SK-N-SH (cell line): Measurements from ENCODE around the gene PTPRG. TPM values are rescaled to one million over a fixed set of nuclear protein-coding genes. Genes with fewer than 3 reads are reported as not detected.

Source experiments
- CTCF ChIA-PET: fragments of 300-600, 350-600 bp; formaldehyde crosslinking; extraction: SDS; loops from one replicate; lab custom pipeline; 2021; lab: Yijun Ruan, JAX
- POLR2A ChIA-PET: fragments of 350-600 bp; sonication (Branson Sonifier 250); formaldehyde crosslinking; extraction: SDS; loops from one replicate; lab custom pipeline; 2020; ENCODE audit warnings: antibody characterized with exemption, inconsistent platforms; lab: Yijun Ruan, JAX
- DNase-seq: peaks from one replicate; pipeline ENCODE4 v3.0.0; 2012
- H2AFZ ChIP-seq: fragments of 200-600 bp; sonication (generic); 2 replicates; pipeline ENCODE4 v1.8.1; 2016; ENCODE audit warnings: antibody characterized with exemption, mild to moderate bottlenecking, low read depth
- H3F3A ChIP-seq: fragments of 200-600 bp; sonication (generic); replicated peaks from 2 replicates; pipeline ENCODE3; 2016; ENCODE audit warnings: antibody characterized with exemption, mild to moderate bottlenecking; ENCODE audit not compliant: insufficient read depth
- H3K27ac ChIP-seq, 2 experiments: fragments of 200-500 bp in 1 of 2; fragments of 200-600 bp in 1 of 2; sonication (Bioruptor generic) in 1 of 2; sonication (generic), shearing (Covaris generic) in 1 of 2; 2 replicates each; pipeline versions ENCODE4 v1.5.1 to v1.6.1; 2014 to 2016; ENCODE audit warnings: low read depth in 2 of 2, inconsistent platforms in 1 of 2, low read length in 1 of 2, mild to moderate bottlenecking in 1 of 2, mixed read lengths in 1 of 2
- H3K27me3 ChIP-seq: fragments of 200-600 bp; sonication (generic), shearing (Covaris generic); 2 replicates; pipeline ENCODE4 v1.6.1; 2016; ENCODE audit warnings: mixed run types; ENCODE audit not compliant: insufficient read depth
- H3K36me3 ChIP-seq, 2 experiments: fragments of 200-500 bp in 1 of 2; fragments of 200-600 bp in 1 of 2; sonication (Bioruptor generic) in 1 of 2; sonication (generic) in 1 of 2; replicated peaks in 1 of 2; 2 replicates each; pipeline versions ENCODE3 to v1.5.1; 2014 to 2016; ENCODE audit warnings: low read length in 1 of 2, mild to moderate bottlenecking in 1 of 2; ENCODE audit not compliant: insufficient read depth in 2 of 2, control insufficient read depth in 1 of 2
- H3K4me1 ChIP-seq, 2 experiments: fragments of 200-500 bp in 1 of 2; fragments of 200-600 bp in 1 of 2; sonication (Bioruptor generic) in 1 of 2; sonication (generic), shearing (Covaris generic) in 1 of 2; 2 replicates each; pipeline versions ENCODE4 v1.5.1 to v1.6.1; 2014 to 2016; ENCODE audit warnings: low read depth in 1 of 2, low read length in 1 of 2, mixed run types in 1 of 2; ENCODE audit not compliant: insufficient read depth in 2 of 2, control insufficient read depth in 1 of 2
- H3K4me2 ChIP-seq: fragments of 200-600 bp; sonication (generic), shearing (Covaris generic); 2 replicates; pipeline ENCODE4 v1.6.1; 2017; ENCODE audit warnings: mixed run types
- H3K4me3 ChIP-seq, 2 experiments: fragments of 200-500 bp in 1 of 2; fragments of 200-600 bp in 1 of 2; sonication (Bioruptor generic) in 1 of 2; sonication (generic), shearing (Covaris generic) in 1 of 2; 2 replicates each; pipeline versions ENCODE4 v1.5.1 to v1.8.1; 2014 to 2016; ENCODE audit warnings: low read depth in 2 of 2, inconsistent platforms in 1 of 2, low read length in 1 of 2, mild to moderate bottlenecking in 1 of 2, mixed read lengths in 1 of 2, moderate library complexity in 1 of 2
- H3K79me2 ChIP-seq: fragments of 200-600 bp; sonication (generic); 2 replicates; pipeline ENCODE4 v1.8.1; 2017; ENCODE audit warnings: mild to moderate bottlenecking; ENCODE audit not compliant: insufficient read depth
- H3K9ac ChIP-seq: fragments of 200-600 bp; sonication (generic); 2 replicates; pipeline ENCODE4 v1.6.1; 2017; ENCODE audit warnings: mixed run types
- H3K9me2 ChIP-seq: fragments of 200-600 bp; sonication (generic); 2 replicates; pipeline ENCODE4 v1.6.1; 2017; ENCODE audit warnings: mixed run types
- H3K9me3 ChIP-seq: fragments of 200-600 bp; sonication (generic); 2 replicates; pipeline ENCODE4 v1.6.1; 2017; ENCODE audit warnings: mixed run types, mild to moderate bottlenecking, moderate library complexity
- H4K20me1 ChIP-seq: fragments of 200-600 bp; sonication (generic); 2 replicates; pipeline ENCODE4 v1.6.1; 2017; ENCODE audit warnings: mild to moderate bottlenecking, mixed run types; ENCODE audit not compliant: insufficient read depth
- EP300 ChIP-seq, 2 experiments: IDR thresholded peaks; 2 replicates each; pipeline versions ENCODE4 v1.4.0 to v1.6.1; 2012; ENCODE audit warnings: borderline replicate concordance in 1 of 2, low read depth in 1 of 2, low read length in 1 of 2
- EZH2phosphoT487 ChIP-seq: fragments of 200-600 bp; sonication (generic); IDR thresholded peaks from 2 replicates; pipeline ENCODE4 v1.6.1; 2017; ENCODE audit warnings: low read depth, mixed run types, mild to moderate bottlenecking, antibody characterized with exemption, moderate library complexity, borderline replicate concordance
- MXI1 ChIP-seq: IDR thresholded peaks from 2 replicates; pipeline ENCODE4 v1.6.1; 2012; ENCODE audit warnings: mild to moderate bottlenecking, low read depth, low read length, improper control_type of control experiment
- RCOR1 ChIP-seq: fragments of 150-350 bp; IDR thresholded peaks from 2 replicates; pipeline ENCODE4 v1.6.1; 2017; ENCODE audit warnings: antibody characterized with exemption, low read length
- TEAD4 ChIP-seq: IDR thresholded peaks from 2 replicates; pipeline ENCODE4 v1.4.0; 2012; ENCODE audit warnings: mild to moderate bottlenecking, borderline replicate concordance; ENCODE audit not compliant: insufficient read depth
- WGBS: methylation state at CpG from one replicate; pipeline ENCODE4 v1.1.6; 2017; ENCODE audit warnings: low lambda C conversion rate; 5-methylcytosine and 5-hydroxymethylcytosine counted together
- polyA plus RNA-seq, 3 experiments: library from polyadenylated mRNA; depleted of rRNA; stranded (reverse); fragments of >200 nt; gene quantifications; 2 replicates each; pipeline ENCODE4 v1.2.3, GENCODE V29; 2012
- TF ChIP-seq, protein P1 (sequence below): fragments of 200-600 bp; sonication (generic); IDR thresholded peaks from 2 replicates; pipeline ENCODE4 v1.6.1; 2017; ENCODE audit warnings: antibody characterized with exemption, mild to moderate bottlenecking, moderate library complexity
- TF ChIP-seq, protein P2 (sequence below): IDR thresholded peaks from 2 replicates; pipeline ENCODE4 v1.4.0; 2012; ENCODE audit warnings: low read depth

The PTPRG gene
- polyA plus RNA-seq, 1 of the 3 experiments (the other 2 are of a cell fraction): 14.1 TPM

DNA sequence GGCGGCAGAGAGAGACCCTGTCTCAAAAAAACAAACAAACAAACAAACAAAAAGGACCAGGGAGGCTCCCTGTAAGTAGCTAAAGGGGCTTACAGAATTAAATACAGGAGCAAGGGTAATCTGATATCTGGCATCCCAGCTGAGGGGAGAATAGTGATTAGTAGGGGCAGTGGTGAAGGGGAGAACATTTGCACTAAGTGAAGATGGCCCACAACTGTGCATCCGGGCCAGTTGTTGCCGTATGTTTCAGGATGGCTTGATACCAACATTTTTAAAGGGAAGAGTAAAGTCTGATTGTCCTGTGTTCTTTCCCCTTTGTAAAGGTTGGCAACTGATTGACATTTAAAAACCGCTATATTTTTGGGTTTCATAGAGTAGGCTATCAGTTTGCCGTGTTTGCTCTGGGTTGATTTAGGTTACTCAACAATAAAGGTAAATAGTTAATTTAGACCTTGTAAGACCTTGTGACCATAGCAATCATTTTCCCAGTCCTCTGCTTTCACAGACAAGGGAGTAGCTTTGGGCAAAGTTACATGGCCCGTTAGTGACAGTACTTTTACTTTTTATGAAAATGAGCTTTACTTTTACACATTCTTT lies 167.8 kb downstream of the PTPRG start:
- 89% methylated on average over 6 of the region's 6 CpGs for WGBS
- Histone ChIP-seq H3K4me3 (no peak overlapping the region), H3K4me2 (no peak overlapping the region), H3K79me2 (peaks cover 32% of the 10 kb centered on the region), H3K9ac (no peak overlapping the region), H3K4me1 (peaks cover 0 to 3% of the 10 kb centered on the region in 2 experiments; a peak in 1 of 4 replicates), H3F3A (peaks cover 5% of the 10 kb centered on the region), H2AFZ (no peak overlapping the region), H3K9me3 (no peaks in the 10 kb centered on the region), H4K20me1 (peaks cover 15% of the 10 kb centered on the region; the same call in 1 of the 2 replicates), H3K27me3 (no peaks in the 10 kb centered on the region), H3K9me2 (no peaks in the 10 kb centered on the region), H3K36me3 (no peaks in the 10 kb centered on the region), H3K27ac (no peak overlapping the region)
- ChIA-PET CTCF (no interaction called here), POLR2A (no interaction called here)
- TF ChIP-seq, protein P1, sequence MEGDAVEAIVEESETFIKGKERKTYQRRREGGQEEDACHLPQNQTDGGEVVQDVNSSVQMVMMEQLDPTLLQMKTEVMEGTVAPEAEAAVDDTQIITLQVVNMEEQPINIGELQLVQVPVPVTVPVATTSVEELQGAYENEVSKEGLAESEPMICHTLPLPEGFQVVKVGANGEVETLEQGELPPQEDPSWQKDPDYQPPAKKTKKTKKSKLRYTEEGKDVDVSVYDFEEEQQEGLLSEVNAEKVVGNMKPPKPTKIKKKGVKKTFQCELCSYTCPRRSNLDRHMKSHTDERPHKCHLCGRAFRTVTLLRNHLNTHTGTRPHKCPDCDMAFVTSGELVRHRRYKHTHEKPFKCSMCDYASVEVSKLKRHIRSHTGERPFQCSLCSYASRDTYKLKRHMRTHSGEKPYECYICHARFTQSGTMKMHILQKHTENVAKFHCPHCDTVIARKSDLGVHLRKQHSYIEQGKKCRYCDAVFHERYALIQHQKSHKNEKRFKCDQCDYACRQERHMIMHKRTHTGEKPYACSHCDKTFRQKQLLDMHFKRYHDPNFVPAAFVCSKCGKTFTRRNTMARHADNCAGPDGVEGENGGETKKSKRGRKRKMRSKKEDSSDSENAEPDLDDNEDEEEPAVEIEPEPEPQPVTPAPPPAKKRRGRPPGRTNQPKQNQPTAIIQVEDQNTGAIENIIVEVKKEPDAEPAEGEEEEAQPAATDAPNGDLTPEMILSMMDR: no peak
- TF ChIP-seq MXI1: no peak
- no peak for TF ChIP-seq RCOR1
- TF ChIP-seq EZH2phosphoT487: no peak
- TF ChIP-seq TEAD4: no peak
- no peak for DNase-seq

- 72% methylated on average over 4 of the region's 4 CpGs for WGBS
- Histone ChIP-seq H2AFZ (no peak overlapping the region), H3K27me3 (no peaks in the 10 kb centered on the region), H3K4me2 (no peak overlapping the region), H3K9ac (no peak overlapping the region), H3K4me3 (no peak overlapping the region), H3F3A (peaks cover 5% of the 10 kb centered on the region), H4K20me1 (peaks cover 18% of the 10 kb centered on the region; the same call in 1 of the 2 replicates), H3K27ac (no peak overlapping the region), H3K9me2 (no peaks in the 10 kb centered on the region), H3K79me2 (peaks cover 33% of the 10 kb centered on the region), H3K4me1 (peaks cover 0 to 3% of the 10 kb centered on the region in 2 experiments; a peak in 1 of 4 replicates), H3K9me3 (no peaks in the 10 kb centered on the region), H3K36me3 (no peaks in the 10 kb centered on the region)
- ChIA-PET CTCF (no interaction called here), POLR2A (no interaction called here)
- TF ChIP-seq EP300 (IDR thresholded peaks at IDR 0.05; ENCODE audit: borderline replicate concordance in 1 of 2, low read depth in 1 of 2, low read length in 1 of 2): peak in 1 of 2 experiments; percentile 11; a peak in 1 of 4 replicates
- no peak for TF ChIP-seq TEAD4
- TF ChIP-seq, protein P2, sequence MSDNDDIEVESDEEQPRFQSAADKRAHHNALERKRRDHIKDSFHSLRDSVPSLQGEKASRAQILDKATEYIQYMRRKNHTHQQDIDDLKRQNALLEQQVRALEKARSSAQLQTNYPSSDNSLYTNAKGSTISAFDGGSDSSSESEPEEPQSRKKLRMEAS: no peak
- DNase-seq: no peak
Measured at GRCh38 chr3:61730056-61730455, 168.7 kb downstream of the PTPRG start.
